Epithelial cell of proximal tubule (primary cell): ENCODE measurements around the gene ADGRG1. TPM values are rescaled to one million over a fixed set of nuclear protein-coding genes. Genes with fewer than 3 reads are reported as not detected.

Source experiments
- DNase-seq: peaks from one replicate; pipeline ENCODE4 v3.0.0-alpha.2; 2011; ENCODE audit warnings: low read depth
- H3K4me3 ChIP-seq: 2 replicates; pipeline ENCODE4 v1.5.1; 2011; ENCODE audit warnings: low read depth, mild to moderate bottlenecking, low read length
- total RNA-seq: library from RNA; depleted of rRNA; stranded (reverse); fragments of >200 nt; gene quantifications from 2 replicates; pipeline ENCODE4 v1.2.3, GENCODE V29; 2015
- TF ChIP-seq, protein P1 (sequence below): conservative IDR thresholded peaks from 2 replicates; pipeline ENCODE4 v1.5.1; 2012; ENCODE audit warnings: low read depth, mild to moderate bottlenecking, low read length

Gene ADGRG1
- total RNA-seq, 1 donor from 2014 or later = 101 TPM

DNA sequence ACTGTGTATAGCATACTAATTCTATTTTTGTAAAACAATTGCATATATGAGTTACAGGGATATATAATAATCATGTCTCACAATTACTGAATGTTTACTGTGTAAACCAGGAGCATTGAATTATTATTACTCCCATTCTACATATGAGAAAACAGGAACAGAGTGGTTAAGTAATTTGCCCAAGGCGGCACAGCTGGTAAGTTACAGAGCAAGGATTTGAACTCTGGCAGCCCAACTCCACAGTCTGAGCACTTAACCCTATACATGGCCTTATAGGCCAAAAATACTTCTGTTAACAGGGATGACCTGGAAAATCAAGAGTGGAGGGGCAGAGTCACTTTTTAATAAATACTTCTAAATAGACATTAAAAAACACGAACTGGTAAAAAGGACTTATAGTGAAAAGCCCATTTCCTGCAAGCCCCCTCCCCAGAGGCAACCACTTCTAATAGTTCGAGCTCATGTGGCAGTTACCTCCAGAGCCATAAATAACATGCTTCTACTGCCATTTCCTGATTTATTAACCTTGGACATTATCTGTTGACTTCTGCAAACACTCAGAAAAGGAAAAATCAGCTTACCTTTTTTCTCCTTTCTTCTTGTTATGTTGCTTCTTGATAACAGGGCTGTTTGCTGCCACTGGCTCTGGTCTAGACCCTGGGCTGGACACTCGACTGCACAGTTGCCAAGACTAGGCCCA is 22.1 kb upstream of the ADGRG1 start:
- H3K4me3 ChIP-seq = no peak overlapping the region
- no peak for DNase-seq
- TF ChIP-seq, protein P1, sequence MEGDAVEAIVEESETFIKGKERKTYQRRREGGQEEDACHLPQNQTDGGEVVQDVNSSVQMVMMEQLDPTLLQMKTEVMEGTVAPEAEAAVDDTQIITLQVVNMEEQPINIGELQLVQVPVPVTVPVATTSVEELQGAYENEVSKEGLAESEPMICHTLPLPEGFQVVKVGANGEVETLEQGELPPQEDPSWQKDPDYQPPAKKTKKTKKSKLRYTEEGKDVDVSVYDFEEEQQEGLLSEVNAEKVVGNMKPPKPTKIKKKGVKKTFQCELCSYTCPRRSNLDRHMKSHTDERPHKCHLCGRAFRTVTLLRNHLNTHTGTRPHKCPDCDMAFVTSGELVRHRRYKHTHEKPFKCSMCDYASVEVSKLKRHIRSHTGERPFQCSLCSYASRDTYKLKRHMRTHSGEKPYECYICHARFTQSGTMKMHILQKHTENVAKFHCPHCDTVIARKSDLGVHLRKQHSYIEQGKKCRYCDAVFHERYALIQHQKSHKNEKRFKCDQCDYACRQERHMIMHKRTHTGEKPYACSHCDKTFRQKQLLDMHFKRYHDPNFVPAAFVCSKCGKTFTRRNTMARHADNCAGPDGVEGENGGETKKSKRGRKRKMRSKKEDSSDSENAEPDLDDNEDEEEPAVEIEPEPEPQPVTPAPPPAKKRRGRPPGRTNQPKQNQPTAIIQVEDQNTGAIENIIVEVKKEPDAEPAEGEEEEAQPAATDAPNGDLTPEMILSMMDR = no peak

DNA sequence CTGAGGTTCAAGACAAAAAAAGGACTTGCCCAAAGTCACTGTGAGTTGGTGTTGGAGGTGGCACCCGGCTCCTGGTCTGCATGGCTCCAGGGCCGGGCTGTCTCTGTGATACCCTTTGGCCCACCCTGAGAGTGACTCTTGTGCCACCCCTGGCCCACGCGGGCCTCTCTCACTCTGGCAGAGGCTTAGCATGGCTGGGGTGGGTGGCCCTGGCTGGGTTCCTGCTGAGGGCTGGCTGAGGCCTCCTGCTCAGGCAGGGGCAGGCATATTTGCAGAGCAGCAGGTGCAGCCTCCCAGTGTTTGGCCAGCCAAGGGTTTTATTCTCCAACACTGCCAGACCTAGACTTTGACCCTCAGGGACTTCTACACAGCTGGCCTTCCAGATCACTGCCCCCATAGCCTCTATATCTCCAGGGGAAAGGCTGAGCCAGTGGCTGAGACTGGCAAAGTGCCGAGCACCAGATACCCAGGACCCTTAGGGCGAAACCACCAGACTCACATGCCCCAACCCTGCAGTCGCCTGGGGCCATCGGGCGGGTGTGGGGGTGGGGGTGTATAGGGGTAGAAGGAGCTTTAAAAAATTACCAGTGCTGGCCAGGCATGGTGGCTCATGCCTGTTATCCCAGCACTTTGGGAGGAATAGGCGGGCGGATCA is 21.5 kb upstream of the ADGRG1 start:
- TF ChIP-seq, protein P1 = no peak
- no peak for DNase-seq
- H3K4me3 ChIP-seq = no peak overlapping the region

DNA sequence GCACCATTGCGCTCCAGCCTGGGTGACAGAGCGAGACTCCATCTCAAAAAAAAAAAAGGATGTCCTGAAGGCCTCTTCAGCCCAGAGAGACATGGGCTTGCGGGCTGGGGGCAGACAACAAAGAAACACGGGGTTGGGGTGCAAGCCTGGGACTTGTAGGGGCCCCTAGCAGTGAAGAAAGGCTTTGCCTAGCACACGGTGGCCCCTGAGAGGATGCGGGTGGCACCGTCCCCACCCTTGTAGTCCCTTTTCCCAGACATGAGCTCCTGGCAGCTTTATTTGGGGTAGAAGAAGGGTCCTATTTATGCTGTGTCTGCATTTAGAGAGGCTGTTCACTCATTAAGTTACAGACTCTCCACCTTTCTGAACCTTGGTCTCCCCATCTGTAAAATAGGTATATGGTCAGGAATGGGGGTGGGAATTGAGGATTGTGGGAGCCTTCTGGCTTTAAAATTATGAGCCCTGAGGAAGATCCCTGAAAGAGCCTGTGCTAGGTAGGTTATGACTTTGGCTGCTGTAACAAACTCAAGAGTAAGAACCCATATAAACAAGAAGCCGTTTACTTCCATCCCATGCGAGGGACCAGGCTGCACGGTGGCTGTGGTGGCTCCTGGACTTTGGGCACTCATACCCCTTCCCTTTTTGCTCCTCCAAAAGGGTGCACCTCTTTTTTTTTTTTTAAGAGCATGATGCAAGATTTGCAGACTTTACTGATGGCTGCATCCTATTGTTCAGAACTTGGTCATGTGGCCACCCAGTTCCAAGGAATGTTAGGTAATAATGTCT is 20.6 kb upstream of the ADGRG1 start:
- no peak for DNase-seq
- TF ChIP-seq, protein P1 = no peak
- no peak overlapping the region for H3K4me3 ChIP-seq

DNA sequence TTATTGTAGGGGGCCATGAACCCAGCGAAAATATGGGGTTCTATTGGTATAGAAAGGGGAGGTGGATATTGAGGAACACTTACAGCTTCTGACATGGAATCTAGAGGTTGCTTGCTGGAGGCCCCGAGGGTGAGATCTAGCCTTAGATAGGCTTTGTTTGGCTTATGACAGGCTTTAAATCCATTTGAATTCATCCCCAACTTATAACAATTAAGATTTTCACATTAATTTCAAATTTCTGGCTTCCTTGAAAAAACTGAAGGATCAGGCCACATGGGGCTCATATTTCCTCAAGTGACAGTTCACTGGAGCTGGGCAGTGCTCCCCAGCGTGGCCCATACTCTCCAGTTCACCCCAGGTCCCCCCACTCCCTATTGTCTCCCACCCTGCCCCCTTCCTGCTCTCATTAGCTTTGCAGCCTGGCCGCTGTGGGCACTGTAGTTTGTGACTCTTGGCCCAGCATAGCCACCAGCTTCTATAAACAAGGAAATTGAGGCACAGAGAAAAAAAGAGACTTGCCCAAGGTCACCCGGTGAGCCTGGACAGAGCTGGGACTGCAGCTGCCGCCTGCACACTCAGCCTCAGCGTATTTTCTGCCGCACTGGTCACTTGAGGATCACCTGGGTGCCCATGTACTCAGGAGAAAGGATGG is 19.8 kb upstream of the ADGRG1 start:
- TF ChIP-seq, protein P1 = no peak

DNA sequence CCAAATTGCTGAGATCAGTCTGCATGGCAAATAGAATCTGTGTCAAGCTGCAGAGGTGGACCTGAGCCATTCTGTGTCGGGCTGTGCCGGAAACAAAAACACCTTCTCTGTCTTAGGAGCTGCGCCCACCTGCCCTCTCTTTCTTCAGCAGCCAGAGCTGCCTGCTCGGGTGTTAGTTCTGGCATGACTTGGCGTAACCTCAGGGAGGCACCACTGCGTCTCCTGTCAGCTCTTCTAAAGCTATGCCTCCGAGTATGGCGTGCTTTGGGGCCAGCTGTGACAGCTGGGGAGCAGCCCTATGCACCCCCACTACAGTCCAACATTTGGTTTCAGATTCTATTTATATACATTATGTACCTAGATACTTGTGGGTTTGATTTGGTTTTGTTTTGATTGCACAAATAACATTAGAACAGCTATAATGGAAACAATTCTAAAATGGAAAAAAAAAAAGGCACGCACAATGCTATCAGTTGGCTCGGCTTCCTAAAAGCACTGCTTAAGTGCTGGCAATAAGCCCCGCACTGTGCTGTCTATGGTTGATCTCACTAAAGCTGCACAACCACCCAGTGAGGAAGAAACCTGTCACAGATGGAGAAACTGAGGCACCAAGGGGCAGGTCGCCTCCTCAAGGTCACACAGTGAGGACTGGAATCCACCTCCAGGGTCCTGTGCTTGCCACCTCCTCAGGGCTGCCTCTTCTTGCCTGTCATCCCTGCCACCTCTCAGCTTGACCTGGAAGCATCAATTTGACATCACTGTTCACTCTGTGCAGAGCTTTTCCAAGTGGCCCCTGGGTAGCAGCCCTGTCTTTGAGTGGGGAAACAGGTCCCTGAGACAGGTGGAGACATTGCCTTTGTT is 18.7 kb upstream of the ADGRG1 start:
- TF ChIP-seq, protein P1 = no peak
- DNase-seq = no peak
- no peak overlapping the region for H3K4me3 ChIP-seq

More for the DNA sequence above, 19.8 kb upstream of the ADGRG1 start:
- no peak overlapping the region for H3K4me3 ChIP-seq
- DNase-seq = no peak

DNA sequence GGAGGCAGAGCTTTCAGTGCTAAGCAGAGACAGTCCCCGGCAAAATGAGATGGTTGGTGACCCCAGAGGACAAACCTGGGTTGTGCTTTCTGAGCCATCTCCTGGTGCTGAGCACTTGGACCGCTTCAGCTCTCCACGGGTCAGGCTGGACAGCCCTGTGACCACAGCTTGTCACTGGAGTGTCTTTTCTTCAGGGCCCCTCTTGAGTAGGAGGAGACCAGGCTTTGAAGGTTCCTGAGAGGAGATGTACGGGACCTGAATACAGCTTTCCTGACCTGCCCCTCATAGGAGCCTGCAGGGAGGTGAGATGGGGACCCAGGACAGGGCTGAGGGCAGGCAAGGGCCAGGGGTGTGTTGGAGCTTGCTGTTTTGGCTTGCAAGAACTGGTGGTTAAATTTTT is 17.8 kb upstream of the ADGRG1 start:
- DNase-seq = no peak
- no peak overlapping the region for H3K4me3 ChIP-seq
- TF ChIP-seq, protein P1 = no peak
